GM20000 (cell line): ENCODE measurements around the gene PYGM.
"Not testable (repeated sequence)": the region's sequence is repeated elsewhere in the genome, so short reads cannot be mapped to it uniquely, and the experiment has no call there.

ENCODE experiments used
- DNase-seq: peaks from one replicate; pipeline ENCODE4 v3.0.0; 2012; ENCODE audit warnings: low spot score
- CTCF ChIP-seq: IDR thresholded peaks from 2 replicates; pipeline ENCODE4 v1.5.1; 2012; ENCODE audit warnings: mild to moderate bottlenecking, control low read depth; ENCODE audit errors: extremely low read depth, missing control alignments

PYGM gene

GRCh38 chr11:64710418-64711137 is 49.2 kb downstream of the PYGM start:
- no peak for DNase-seq
- TF ChIP-seq CTCF: no peak

GRCh38 chr11:64705501-64705900 is 54.3 kb downstream of the PYGM start:
- no peak for DNase-seq
- no peak for TF ChIP-seq CTCF

- DNase-seq: no peak
These were observed 56.7 kb downstream of the PYGM start for GRCh38 chr11:64703048-64703447.

GRCh38 chr11:64701956-64702355 is 57.8 kb downstream of the PYGM start:
- DNase-seq: not testable (repeated sequence)

More at GRCh38 chr11:64703048-64703447, 56.7 kb downstream of the PYGM start:
- no peak for TF ChIP-seq CTCF

GRCh38 chr11:64698427-64698826 is 61.3 kb downstream of the PYGM start:
- no peak for TF ChIP-seq CTCF
- DNase-seq: no peak

- no peak for TF ChIP-seq CTCF
- DNase-seq: no peak
These were observed 62.0 kb downstream of the PYGM start for GRCh38 chr11:64697663-64698375.
